ENCODE results near the gene RNF220.
"Not testable (repeated sequence)": the region's sequence is repeated elsewhere in the genome, so short reads cannot be mapped to it uniquely, and the experiment has no call there.

Gene RNF220

GRCh38 chr1:44546403-44547053, 141.5 kb downstream of the RNF220 start:
- no peaks in the 10 kb centered on the region for H3K36me3 Mint-ChIP-seq (ENCODE audit: low read depth)

GRCh38 chr1:44547361-44547760, 142.3 kb downstream of the RNF220 start:
- no peaks in the 10 kb centered on the region for H3K4me1 Mint-ChIP-seq (ENCODE audit: low read depth)
- peaks cover 17% of the 10 kb centered on the region for H3K27me3 Mint-ChIP-seq
- no peak overlapping the region for H3K4me3 Mint-ChIP-seq
- H3K36me3 Mint-ChIP-seq (ENCODE audit: low read depth), result no peaks in the 10 kb centered on the region
- H3K27ac Mint-ChIP-seq, result no peak overlapping the region
- no peaks in the 10 kb centered on the region for H3K9me3 Mint-ChIP-seq
- DNase-seq, result no peak

More at GRCh38 chr1:44546403-44547053, 141.5 kb downstream of the RNF220 start:
- no peak overlapping the region for H3K4me3 Mint-ChIP-seq
- H3K27ac Mint-ChIP-seq, result no peak overlapping the region
- H3K4me1 Mint-ChIP-seq (ENCODE audit: low read depth), result no peaks in the 10 kb centered on the region
- peaks cover 23% of the 10 kb centered on the region for H3K27me3 Mint-ChIP-seq
- no peaks in the 10 kb centered on the region for H3K9me3 Mint-ChIP-seq
- DNase-seq, result no peak

GRCh38 chr1:44547837-44548236, 142.8 kb downstream of the RNF220 start:
- H3K9me3 Mint-ChIP-seq, result no peaks in the 10 kb centered on the region
- H3K36me3 Mint-ChIP-seq (ENCODE audit: low read depth), result no peaks in the 10 kb centered on the region
- no peak for DNase-seq
- peaks cover 15% of the 10 kb centered on the region for H3K27me3 Mint-ChIP-seq
- no peak overlapping the region for H3K4me3 Mint-ChIP-seq
- no peaks in the 10 kb centered on the region for H3K4me1 Mint-ChIP-seq (ENCODE audit: low read depth)
- H3K27ac Mint-ChIP-seq, result no peak overlapping the region

GRCh38 chr1:44549510-44549909, 144.5 kb downstream of the RNF220 start:
- H3K4me3 Mint-ChIP-seq, result no peak overlapping the region
- no peaks in the 10 kb centered on the region for H3K36me3 Mint-ChIP-seq (ENCODE audit: low read depth)
- H3K27ac Mint-ChIP-seq, result no peak overlapping the region
- no peaks in the 10 kb centered on the region for H3K4me1 Mint-ChIP-seq (ENCODE audit: low read depth)
- no peak for DNase-seq
- no peaks in the 10 kb centered on the region for H3K9me3 Mint-ChIP-seq
- peaks cover 9% of the 10 kb centered on the region for H3K27me3 Mint-ChIP-seq

- Mint-ChIP-seq H3K4me1 (ENCODE audit: low read depth) (no peaks in the 10 kb centered on the region), H3K9me3 (no peaks in the 10 kb centered on the region), H3K27ac (no peak overlapping the region), H3K4me3 (no peak overlapping the region), H3K36me3 (ENCODE audit: low read depth) (no peaks in the 10 kb centered on the region), H3K27me3 (peaks cover 13% of the 10 kb centered on the region)
- DNase-seq, result no peak
Observed at GRCh38 chr1:44553127-44553758, 148.2 kb downstream of the RNF220 start.

GRCh38 chr1:44553771-44554170, 148.7 kb downstream of the RNF220 start:
- no peak for DNase-seq
- Mint-ChIP-seq H3K36me3 (ENCODE audit: low read depth) (no peaks in the 10 kb centered on the region), H3K27me3 (peaks cover 13% of the 10 kb centered on the region), H3K27ac (no peak overlapping the region), H3K9me3 (no peaks in the 10 kb centered on the region), H3K4me3 (no peak overlapping the region), H3K4me1 (ENCODE audit: low read depth) (no peaks in the 10 kb centered on the region)

- Mint-ChIP-seq H3K4me3 (no peak overlapping the region), H3K36me3 (ENCODE audit: low read depth) (no peaks in the 10 kb centered on the region), H3K27ac (no peak overlapping the region), H3K4me1 (ENCODE audit: low read depth) (no peaks in the 10 kb centered on the region), H3K9me3 (no peaks in the 10 kb centered on the region), H3K27me3 (peaks cover 8% of the 10 kb centered on the region)
- no peak for DNase-seq
Observed at GRCh38 chr1:44554706-44555105, 149.7 kb downstream of the RNF220 start.

GRCh38 chr1:44557778-44558177, 152.7 kb downstream of the RNF220 start:
- Mint-ChIP-seq H3K36me3 (ENCODE audit: low read depth) (no peaks in the 10 kb centered on the region), H3K9me3 (no peaks in the 10 kb centered on the region), H3K27ac (no peak overlapping the region), H3K27me3 (peaks cover 8% of the 10 kb centered on the region), H3K4me1 (ENCODE audit: low read depth) (no peaks in the 10 kb centered on the region), H3K4me3 (no peak overlapping the region)
- no peak for DNase-seq

GRCh38 chr1:44558883-44559282, 153.8 kb downstream of the RNF220 start:
- DNase-seq, result no peak
- H3K27ac Mint-ChIP-seq, result no peak overlapping the region
- H3K4me3 Mint-ChIP-seq, result no peak overlapping the region
- H3K36me3 Mint-ChIP-seq (ENCODE audit: low read depth), result no peaks in the 10 kb centered on the region
- peaks cover 5% of the 10 kb centered on the region for H3K27me3 Mint-ChIP-seq
- H3K4me1 Mint-ChIP-seq (ENCODE audit: low read depth), result no peaks in the 10 kb centered on the region
- no peaks in the 10 kb centered on the region for H3K9me3 Mint-ChIP-seq

- Mint-ChIP-seq H3K36me3 (ENCODE audit: low read depth) (no peaks in the 10 kb centered on the region), H3K4me1 (ENCODE audit: low read depth) (no peaks in the 10 kb centered on the region), H3K27me3 (peaks cover 5% of the 10 kb centered on the region), H3K27ac (no peak overlapping the region), H3K4me3 (no peak overlapping the region), H3K9me3 (no peaks in the 10 kb centered on the region)
- DNase-seq, result no peak
Observed at GRCh38 chr1:44559330-44559729, 154.3 kb downstream of the RNF220 start.

- Mint-ChIP-seq H3K27me3 (peaks cover 5% of the 10 kb centered on the region), H3K36me3 (ENCODE audit: low read depth) (no peaks in the 10 kb centered on the region), H3K4me3 (no peak overlapping the region), H3K4me1 (ENCODE audit: low read depth) (no peaks in the 10 kb centered on the region), H3K27ac (no peak overlapping the region), H3K9me3 (no peaks in the 10 kb centered on the region)
- DNase-seq, result no peak
Observed at GRCh38 chr1:44559913-44560312, 154.9 kb downstream of the RNF220 start.

GRCh38 chr1:44560696-44561095, 155.6 kb downstream of the RNF220 start:
- H3K4me1 Mint-ChIP-seq (ENCODE audit: low read depth); H3K4me3 Mint-ChIP-seq; DNase-seq; H3K27ac Mint-ChIP-seq; H3K36me3 Mint-ChIP-seq (ENCODE audit: low read depth); H3K27me3 Mint-ChIP-seq; H3K9me3 Mint-ChIP-seq: not testable (repeated sequence)

GRCh38 chr1:44565259-44565750, 160.2 kb downstream of the RNF220 start:
- no peak overlapping the region for H3K4me3 Mint-ChIP-seq
- H3K27me3 Mint-ChIP-seq, result peaks cover 6% of the 10 kb centered on the region
- H3K36me3 Mint-ChIP-seq (ENCODE audit: low read depth), result no peaks in the 10 kb centered on the region
- no peak overlapping the region for H3K27ac Mint-ChIP-seq
- DNase-seq, result no peak
- no peaks in the 10 kb centered on the region for H3K4me1 Mint-ChIP-seq (ENCODE audit: low read depth)
- no peaks in the 10 kb centered on the region for H3K9me3 Mint-ChIP-seq

GRCh38 chr1:44565833-44566232, 160.8 kb downstream of the RNF220 start:
- no peak overlapping the region for H3K4me3 Mint-ChIP-seq
- DNase-seq, result no peak
- peaks cover 9% of the 10 kb centered on the region for H3K27me3 Mint-ChIP-seq
- no peaks in the 10 kb centered on the region for H3K4me1 Mint-ChIP-seq (ENCODE audit: low read depth)
- H3K36me3 Mint-ChIP-seq (ENCODE audit: low read depth), result no peaks in the 10 kb centered on the region
- no peaks in the 10 kb centered on the region for H3K9me3 Mint-ChIP-seq
- H3K27ac Mint-ChIP-seq, result no peak overlapping the region

- no peak for DNase-seq
- H3K27me3 Mint-ChIP-seq, result peaks cover 9% of the 10 kb centered on the region
- no peak overlapping the region for H3K4me3 Mint-ChIP-seq
- no peak overlapping the region for H3K27ac Mint-ChIP-seq
- no peaks in the 10 kb centered on the region for H3K9me3 Mint-ChIP-seq
- no peaks in the 10 kb centered on the region for H3K4me1 Mint-ChIP-seq (ENCODE audit: low read depth)
- no peaks in the 10 kb centered on the region for H3K36me3 Mint-ChIP-seq (ENCODE audit: low read depth)
Observed at GRCh38 chr1:44566281-44567046, 161.4 kb downstream of the RNF220 start.
